Chondrocyte (in vitro differentiated cells): Measurements from ENCODE around the gene ATP11A. TPM values are rescaled to one million over a fixed set of nuclear protein-coding genes. Genes with fewer than 3 reads are reported as not detected.

Source experiments
- DNase-seq: peaks from one replicate; pipeline ENCODE4 v3.0.0; 2021; ENCODE audit warnings: mixed read lengths, low spot score
- H3K27ac Mint-ChIP-seq: one replicate; pipeline ENCODE4 v1.8.0; 2021; ENCODE audit warnings: mild to moderate bottlenecking, moderate library complexity, mixed read lengths; ENCODE audit not compliant: unreplicated experiment
- H3K27me3 Mint-ChIP-seq: 2 replicates; pipeline ENCODE4 v1.8.0; 2021; ENCODE audit warnings: low read depth, mixed read lengths
- H3K36me3 Mint-ChIP-seq: 2 replicates; pipeline ENCODE4 v1.8.0; 2021; ENCODE audit warnings: low read depth, mixed read lengths
- H3K4me1 Mint-ChIP-seq: 2 replicates; pipeline ENCODE4 v1.8.0; 2021; ENCODE audit warnings: low read depth, mild to moderate bottlenecking, mixed read lengths
- H3K4me3 Mint-ChIP-seq: one replicate; pipeline ENCODE4 v1.8.0; 2021; ENCODE audit warnings: mild to moderate bottlenecking, moderate library complexity, mixed read lengths; ENCODE audit not compliant: unreplicated experiment
- H3K9me3 Mint-ChIP-seq: 2 replicates; pipeline ENCODE4 v1.8.0; 2021; ENCODE audit warnings: low read depth, mixed read lengths
- CTCF ChIP-seq: fragments of 200-600 bp; sonication (generic); IDR thresholded peaks from 2 replicates; pipeline ENCODE4 v1.5.0; 2021; ENCODE audit warnings: antibody characterized with exemption, mild to moderate bottlenecking, moderate library complexity
- total RNA-seq: library from RNA; stranded (reverse); gene quantifications from 3 replicates; pipeline ENCODE4 v1.2.1, GENCODE V29; 2021

ATP11A gene
- total RNA-seq, 1 donor from 2014 or later, result 13.1 TPM

GRCh38 chr13:112873851-112874750 is 184.3 kb downstream of the ATP11A start:
- Mint-ChIP-seq H3K27me3 (no peaks in the 10 kb centered on the region), H3K36me3 (peaks cover 5% of the 10 kb centered on the region), H3K4me1 (no peaks in the 10 kb centered on the region), H3K4me3 (no peak overlapping the region), H3K27ac (no peak overlapping the region), H3K9me3 (no peaks in the 10 kb centered on the region)
- DNase-seq, result peak; percentile 90
- peak; percentile 96 for TF ChIP-seq CTCF

GRCh38 chr13:112874751-112875300 is 185.0 kb downstream of the ATP11A start:
- H3K27ac Mint-ChIP-seq, result no peak overlapping the region
- H3K4me3 Mint-ChIP-seq, result no peak overlapping the region
- TF ChIP-seq CTCF, result peak; percentile 56
- no peaks in the 10 kb centered on the region for H3K27me3 Mint-ChIP-seq
- no peaks in the 10 kb centered on the region for H3K4me1 Mint-ChIP-seq
- no peaks in the 10 kb centered on the region for H3K9me3 Mint-ChIP-seq
- DNase-seq, result peak; percentile 71
- peaks cover 5% of the 10 kb centered on the region for H3K36me3 Mint-ChIP-seq

GRCh38 chr13:112875627-112876026 is 185.8 kb downstream of the ATP11A start:
- Mint-ChIP-seq H3K4me1 (no peaks in the 10 kb centered on the region), H3K36me3 (peaks cover 5% of the 10 kb centered on the region), H3K27me3 (no peaks in the 10 kb centered on the region), H3K4me3 (no peak overlapping the region), H3K9me3 (no peaks in the 10 kb centered on the region), H3K27ac (no peak overlapping the region)
- TF ChIP-seq CTCF, result no peak
- peak; percentile 90 for DNase-seq

GRCh38 chr13:112876305-112877000 is 186.6 kb downstream of the ATP11A start:
- no peaks in the 10 kb centered on the region for H3K9me3 Mint-ChIP-seq
- H3K27me3 Mint-ChIP-seq, result no peaks in the 10 kb centered on the region
- H3K36me3 Mint-ChIP-seq, result peaks cover 5% of the 10 kb centered on the region
- H3K27ac Mint-ChIP-seq, result no peak overlapping the region
- no peak overlapping the region for H3K4me3 Mint-ChIP-seq
- TF ChIP-seq CTCF, result no peak
- peak; percentile 58 for DNase-seq
- H3K4me1 Mint-ChIP-seq, result no peaks in the 10 kb centered on the region

- no peak overlapping the region for H3K4me3 Mint-ChIP-seq
- no peaks in the 10 kb centered on the region for H3K9me3 Mint-ChIP-seq
- H3K27me3 Mint-ChIP-seq, result no peaks in the 10 kb centered on the region
- no peak for TF ChIP-seq CTCF
- H3K4me1 Mint-ChIP-seq, result no peaks in the 10 kb centered on the region
- DNase-seq, result peak; percentile 74
- H3K36me3 Mint-ChIP-seq, result peaks cover 5% of the 10 kb centered on the region
- H3K27ac Mint-ChIP-seq, result no peak overlapping the region
Measured at GRCh38 chr13:112877066-112877465, 187.2 kb downstream of the ATP11A start.
